G401.6 (cell line): ENCODE measurements around the gene KIF1A.
A peak's percentile ranks its signal among the peaks of the same experiment; 100 is the strongest.
"Not testable (repeated sequence)": the region's sequence is repeated elsewhere in the genome, so short reads cannot be mapped to it uniquely, and the experiment has no call there.

ENCODE experiments used
- FAIRE-seq: peaks from 2 replicates; lab custom pipeline; 2012; peaks lifted over from hg19 to GRCh38; lab: Jason Lieb, UNC

Gene KIF1A

DNA sequence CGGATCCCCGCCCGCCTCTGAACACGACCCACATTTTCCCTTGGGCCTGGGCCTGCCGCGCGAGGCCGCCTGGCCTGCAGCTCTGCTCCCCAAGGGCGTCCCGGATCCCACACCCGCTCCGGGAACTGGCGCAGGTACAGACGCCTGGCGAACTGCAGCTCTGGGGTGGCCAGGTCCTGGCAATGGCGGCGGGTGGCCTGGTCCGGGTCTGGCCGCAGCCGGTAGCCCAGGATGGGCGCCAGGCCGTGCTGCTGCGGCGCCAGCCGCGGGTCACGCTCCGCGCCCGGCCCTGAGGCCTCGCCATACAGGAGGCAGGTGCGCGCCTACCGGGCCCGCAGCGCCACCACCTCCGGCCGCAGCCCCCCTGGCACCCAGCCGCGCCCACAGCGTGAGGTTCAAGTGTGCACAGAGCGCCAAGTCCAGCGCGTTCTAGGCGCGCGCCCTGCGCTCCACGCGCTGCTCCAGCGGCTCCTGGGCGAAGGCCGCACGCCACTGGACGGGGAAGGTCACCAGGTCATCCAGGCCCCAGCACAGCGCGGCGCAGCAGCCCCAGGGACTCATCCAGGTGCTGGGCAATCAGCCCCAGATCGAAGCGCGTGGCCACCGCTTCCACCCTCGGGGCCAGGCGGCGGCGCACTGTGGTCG, 118.8 kb downstream of the KIF1A start:
- no peak for FAIRE-seq

DNA sequence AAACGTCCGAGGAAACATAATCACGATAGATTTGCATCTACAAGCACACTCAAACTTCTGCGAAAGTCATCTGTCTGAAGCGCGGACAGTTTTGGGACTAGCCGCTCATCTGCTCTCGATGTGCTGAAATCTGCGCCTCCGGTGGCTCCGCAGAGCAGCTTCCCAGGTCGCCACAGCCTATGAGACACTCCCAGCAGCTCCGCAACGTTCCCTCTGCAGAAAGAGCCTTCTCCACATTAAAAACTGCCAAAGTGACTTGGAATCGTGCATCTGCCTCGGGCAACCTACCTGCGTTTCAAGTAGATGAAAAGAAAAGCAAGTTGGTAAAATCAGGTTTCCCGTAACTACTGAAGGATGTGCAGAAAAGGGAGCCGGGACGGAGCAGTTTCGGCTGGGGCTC, 119.4 kb downstream of the KIF1A start:
- FAIRE-seq: not testable (repeated sequence)

DNA sequence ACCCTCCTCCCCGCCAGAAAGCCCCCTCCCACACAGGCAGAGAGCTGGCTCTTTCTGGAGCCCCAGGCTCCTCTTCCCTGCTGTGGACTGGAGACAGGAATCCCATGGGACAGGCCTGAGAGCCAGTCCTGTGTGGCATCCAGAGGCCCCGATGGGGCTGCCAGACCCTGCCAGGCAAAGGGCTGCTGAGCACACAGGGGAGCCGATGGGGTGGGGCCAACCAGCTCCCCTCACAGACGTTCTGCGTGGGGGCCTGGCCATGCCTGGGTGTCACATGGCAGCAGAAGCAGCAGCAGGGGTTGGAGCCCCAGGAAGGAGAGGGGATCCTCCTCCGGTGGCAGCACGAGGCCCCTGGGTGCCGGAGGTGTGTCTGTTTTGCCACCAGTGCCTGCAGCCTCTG, 120.2 kb downstream of the KIF1A start:
- FAIRE-seq: not testable (repeated sequence)

DNA sequence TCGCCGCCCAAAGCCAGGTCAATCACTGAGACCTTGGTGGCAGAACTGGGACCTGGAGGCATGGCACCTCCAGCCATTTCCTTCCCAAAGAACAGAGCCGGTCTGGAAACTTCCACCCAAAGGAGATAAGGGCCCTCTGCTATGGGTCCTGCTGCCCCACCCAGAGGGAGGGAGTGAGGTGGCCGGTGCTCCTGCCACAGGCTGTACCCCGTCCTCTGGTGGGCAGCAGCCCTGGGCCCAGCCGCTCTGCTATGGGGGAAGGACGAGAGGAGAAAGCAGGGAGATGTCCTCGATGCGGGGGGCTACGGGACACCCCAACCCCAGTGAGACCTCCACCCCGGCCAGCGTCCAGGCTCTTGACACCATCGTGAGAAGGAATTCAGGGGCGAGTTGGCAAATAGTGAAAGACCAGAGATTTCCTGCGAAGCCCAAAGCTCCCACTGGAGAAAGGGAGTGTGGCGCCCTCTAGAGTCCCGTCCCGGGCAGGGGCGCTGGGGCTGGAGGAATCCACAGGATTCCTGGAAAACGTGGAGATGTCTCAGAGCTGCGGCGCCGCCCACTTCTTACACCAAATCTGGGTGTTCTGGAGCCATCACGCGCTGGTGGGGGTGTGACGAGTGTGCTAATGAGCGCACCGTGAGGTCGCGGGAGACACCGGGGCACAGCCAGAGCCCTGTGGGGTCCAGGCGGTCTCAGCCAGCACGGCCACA, 121.0 kb downstream of the KIF1A start:
- FAIRE-seq: peak; percentile 69

DNA sequence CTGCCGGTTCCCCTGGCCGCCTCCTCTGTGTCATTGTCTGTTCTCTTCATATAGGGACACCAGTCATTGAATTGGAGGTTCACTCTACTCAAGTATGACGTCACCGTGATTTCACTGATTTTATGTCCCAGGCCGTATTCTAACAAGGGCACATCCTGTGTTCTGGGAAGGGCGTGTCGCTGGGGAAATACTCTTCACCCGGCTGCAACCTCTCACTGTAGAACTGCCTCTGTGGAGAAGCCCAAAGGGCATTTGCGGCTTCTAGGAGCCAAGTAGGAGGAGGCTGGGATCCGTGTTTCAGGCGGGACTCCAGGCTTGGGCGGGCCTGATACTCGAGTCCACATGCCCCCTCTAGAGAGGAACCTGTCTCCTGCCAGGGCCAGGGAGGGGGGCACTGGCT, 123.5 kb downstream of the KIF1A start:
- FAIRE-seq: not testable (repeated sequence)

DNA sequence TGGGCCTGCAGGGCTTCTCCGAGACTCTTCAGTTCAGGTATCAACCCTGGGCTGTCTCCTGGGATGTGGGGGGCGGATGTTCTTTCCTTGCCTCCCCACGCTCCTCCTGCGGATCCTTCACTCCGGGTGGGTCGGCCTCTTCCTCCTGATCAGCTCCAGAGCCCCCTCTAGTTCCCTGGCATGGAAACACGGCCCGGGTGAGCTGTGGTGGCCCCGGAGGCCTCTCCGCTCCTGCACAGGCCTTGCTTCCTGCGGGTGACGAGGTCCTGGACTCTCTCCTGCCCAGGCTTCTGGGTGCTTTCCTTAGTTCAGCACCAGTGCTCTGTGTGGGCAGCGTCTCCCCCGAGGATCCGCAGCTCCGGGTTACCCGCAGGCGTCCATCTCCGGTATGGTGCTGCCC, 124.4 kb downstream of the KIF1A start:
- not testable (repeated sequence) for FAIRE-seq

DNA sequence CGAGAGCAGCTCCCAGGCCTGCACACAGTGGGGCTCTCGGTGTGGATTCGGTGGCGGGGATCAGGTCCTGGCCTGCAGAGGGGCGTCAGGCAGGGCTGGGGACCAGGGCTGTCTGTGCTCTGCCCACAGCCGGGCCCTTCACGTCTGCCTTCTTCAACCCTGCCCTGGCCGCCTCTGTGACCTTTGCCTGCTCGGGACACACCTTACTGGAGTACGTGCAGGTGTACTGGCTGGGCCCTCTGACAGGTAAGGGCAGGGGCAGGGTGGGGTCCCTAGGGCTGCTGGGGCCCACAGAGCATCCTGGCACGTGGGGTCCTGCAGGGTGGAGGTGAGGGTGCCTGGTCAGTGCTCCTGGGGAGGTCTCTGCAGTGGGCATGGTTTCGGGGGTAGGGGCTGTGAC, 125.7 kb downstream of the KIF1A start:
- FAIRE-seq: not testable (repeated sequence)

DNA sequence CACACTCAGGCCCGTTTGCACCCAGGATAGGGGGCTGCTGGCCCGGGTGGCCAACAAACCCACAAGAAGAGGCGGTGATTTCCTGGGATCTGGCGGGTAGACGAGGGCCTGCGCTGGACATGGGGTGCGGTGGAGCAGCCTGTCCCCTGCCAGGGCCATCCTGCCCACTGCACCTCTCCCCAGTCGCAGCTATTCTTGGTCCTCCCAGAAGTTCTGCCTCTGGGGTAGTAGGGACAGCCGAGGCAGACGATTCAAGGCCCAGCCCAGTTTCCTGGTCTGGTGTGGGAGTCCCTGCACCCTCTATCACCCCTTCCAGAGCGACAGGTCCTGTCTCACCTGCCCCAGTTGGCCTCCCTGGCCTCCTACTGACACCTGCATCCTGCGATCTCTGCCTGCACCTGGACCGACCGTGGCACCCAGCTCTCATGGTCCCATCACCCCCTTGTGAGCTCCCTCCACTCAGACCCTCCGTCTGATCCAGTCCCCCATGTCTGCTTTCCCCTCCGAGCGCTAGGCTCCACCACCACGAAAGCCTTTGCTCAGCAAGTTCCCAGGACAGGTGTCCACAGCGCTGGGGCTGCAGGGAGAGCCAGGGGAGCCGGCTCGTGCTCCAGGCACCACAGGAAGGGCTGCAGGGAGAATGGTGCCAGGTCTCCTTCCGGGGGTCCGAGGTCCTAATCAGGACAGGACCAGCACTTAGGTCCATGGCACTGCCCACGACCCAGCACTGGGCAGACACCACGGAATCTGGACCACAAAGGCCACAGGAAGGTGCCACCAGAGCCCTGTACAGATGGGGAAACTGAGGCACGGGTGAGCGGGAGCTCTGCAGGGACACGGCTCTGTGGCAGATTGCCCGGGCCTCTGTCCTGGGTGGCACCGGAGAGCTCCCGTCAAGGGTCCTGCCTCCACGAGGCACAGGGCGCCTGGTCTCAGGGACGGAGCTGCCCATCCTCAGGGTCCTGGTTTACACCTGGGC, 127.1 kb downstream of the KIF1A start:
- not testable (repeated sequence) for FAIRE-seq

DNA sequence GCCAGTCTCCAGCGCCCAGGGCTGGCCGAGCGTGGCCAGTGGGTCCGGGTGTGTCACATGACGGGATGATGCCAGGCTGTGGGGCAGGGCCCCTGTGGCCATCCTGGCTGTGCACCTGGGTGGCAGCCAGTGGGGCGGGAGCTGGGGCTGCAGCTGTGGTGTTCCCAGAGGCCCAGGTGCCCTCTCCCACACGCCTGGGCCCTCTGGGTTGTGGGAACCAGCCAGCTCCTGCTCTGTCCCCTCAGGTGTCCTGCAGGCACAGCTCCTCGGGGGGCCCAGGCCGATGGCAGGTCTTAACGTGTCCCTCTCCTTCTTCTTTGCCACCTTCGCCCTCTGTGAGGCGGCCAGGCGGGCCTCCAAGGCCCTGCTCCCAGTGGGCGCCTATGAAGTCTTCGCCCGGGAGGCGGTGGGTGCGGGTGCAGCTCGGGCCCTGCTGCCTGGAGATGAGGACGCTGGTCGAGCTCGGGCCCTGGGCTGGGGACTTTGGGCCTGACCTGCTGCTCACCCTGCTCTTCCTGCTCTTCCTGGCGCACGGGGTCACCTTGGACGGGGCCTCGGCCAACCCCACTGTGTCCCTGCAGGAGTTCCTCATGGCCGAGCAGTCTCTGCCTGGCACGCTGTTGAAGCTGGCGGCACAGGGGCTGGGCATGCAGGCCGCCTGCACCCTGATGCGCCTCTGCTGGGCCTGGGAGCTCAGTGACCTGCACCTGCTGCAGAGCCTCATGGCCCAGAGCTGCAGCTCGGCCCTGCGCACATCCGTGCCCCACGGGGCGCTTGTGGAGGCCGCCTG, 128.2 kb downstream of the KIF1A start, which contains the start of gene AQP12A:
TSS of gene AQP12A (plus strand) at position 236 of the 790 bp plus-strand sequence. CDS start at position 284, 48 bp downstream.
- FAIRE-seq: not testable (repeated sequence)

DNA sequence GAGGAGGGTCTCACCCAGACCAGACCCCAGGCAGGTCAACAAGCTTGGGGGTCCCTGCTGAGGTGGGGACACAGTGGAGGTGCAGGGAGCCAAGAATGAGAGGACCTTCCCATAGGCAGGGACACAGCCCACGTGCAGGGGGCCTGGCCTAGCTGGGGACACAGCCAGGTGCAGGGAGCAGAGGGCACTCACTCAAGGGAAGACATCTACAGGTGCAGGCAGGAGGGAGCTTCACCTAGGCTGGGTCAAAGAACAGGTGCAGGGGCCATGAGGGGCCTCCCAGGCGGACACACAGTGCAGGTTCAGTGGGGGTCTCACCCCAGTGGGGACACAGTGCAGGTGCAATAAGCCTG, 129.0 kb downstream of the KIF1A start:
- not testable (repeated sequence) for FAIRE-seq

DNA sequence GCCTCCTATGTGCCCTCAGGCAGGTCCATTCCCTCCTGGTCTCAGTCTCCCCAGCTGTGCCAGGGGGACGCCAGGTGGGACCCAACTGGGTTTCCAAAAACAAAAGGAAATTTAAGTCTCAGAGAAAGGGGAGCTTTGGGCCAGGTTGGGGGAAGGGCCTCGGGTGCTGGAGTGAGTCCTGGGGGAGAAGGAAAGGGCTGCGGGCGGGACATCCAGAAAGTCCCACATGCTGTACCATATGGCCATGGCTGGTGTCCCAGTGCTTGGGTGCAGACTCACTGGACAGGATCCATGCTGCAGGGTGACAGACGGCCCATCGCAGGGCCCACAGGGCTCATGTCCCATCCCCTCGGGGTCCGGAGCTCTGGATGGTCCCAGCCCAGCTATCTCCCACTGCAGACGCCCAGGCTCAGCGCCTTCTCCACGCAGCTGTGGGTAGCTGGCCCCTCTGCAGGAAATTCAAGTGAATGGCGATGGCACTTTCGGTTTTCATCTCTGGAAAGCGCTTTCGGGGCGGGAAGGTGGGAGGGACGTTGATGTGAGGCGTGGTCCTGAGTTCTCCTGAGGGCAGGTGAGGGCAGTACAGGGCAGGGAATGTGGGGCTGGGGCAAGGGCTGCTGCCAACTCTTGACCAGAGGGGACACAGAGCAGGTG, 129.5 kb downstream of the KIF1A start:
- not testable (repeated sequence) for FAIRE-seq

DNA sequence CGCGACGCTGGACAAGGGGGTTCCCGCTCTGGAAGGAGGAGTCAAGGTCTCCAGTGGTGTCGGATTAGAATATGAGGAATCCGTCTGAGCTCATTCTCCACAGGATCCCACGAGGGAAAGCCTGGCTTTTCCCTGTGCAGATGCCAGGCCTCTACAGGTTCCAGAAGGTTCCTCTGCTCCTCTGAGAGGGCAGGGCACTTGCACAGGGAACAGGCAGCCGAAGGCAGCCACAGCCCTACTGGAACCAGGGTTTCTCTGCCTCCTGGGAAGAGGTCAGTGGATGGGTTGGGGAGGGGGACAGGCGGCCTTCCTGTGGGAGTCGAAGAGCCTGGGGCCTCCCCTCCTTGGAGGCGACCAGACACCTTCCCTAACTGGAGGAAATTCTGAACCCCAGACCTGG, 130.0 kb downstream of the KIF1A start:
- no peak for FAIRE-seq

DNA sequence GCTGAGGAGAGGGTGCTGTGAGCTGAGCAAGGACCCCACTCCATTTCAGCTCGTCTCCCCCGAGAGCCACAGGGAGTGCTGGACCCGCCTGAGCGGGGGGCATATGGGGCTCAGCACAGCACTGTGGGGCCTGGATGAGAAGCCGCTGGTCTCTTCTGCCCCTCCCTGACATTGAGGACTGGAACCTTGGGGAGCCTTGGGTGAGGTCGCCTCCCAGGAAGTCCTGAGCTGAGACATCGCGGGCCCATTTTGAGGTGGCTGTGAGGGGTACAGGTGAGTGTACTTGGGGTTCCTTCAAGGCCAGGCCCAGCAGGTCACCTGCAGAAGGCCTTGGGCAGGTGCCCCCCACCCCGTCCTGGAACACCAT, 131.5 kb downstream of the KIF1A start:
- FAIRE-seq: no peak

DNA sequence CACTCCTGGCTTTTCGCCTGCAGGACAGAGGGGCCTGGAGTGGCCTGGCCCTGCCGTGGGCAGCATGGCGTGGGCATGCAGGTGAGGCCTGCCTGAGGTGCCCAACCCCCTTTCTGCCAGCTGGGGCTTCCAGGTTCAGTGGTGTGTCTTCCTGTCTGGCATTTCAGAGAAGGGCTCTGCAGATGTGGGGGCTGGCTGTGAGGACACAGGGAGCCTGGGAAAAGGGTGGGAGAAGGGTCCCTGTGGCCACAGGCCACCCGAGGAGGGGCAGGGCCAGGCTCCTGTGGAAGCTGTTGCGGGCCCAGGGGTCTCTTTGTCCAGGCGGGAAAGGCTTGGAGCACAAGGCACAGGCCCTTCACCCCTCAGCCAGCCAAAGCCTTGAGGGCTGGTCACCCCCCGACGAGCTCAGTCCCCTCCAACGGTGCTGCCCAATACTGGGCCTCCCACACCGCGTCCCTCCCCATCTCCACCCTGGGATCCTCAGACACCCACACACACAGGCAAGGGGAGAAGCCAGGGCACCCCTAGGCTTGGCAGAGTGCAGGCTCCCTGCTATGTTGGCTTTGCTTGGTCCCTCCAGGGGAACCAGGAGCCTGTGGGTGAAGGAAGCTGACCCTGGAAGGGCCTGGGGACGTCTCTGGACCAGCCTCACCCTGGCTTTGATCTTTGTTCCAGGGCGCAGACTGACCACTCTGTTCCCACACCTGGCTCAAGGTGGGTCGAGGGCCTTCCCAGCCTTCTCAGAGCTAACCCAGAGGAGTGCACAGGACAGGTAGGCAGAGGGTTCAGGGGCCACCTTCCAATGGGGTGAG, 132.1 kb downstream of the KIF1A start:
- no peak for FAIRE-seq

DNA sequence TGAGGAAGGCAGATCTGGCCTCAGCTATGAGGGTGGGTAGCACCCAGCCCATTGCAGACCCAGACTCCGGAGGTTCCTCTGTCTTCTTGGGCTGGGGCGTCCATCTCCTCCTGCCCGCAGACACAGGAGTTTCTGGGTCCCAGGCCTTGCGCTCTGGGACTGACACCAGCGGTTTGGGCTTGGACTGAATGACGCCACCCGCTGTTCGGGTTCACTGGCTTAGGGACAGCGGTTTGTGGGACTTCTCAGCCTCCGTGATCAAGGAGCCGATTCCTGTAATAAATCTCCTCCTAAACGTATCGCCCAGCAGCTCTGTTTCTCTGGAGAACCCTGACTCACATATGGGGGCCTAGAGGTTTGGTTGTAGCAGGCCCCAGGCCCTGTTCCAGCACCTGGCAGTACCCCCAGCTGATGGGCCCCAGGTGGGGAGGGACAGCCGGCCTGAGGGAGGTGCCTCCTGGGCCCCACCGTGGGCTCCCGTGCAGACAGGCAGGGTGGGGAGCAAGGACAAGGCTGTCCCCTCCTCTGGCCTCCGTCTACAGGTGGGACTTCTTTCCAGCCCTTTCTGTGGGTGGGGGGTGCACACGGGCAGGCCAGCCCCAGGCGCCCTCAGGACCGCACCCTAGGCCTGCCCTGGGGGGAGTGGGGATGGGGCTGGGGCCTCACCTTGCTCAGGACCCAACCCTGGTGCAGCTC, 132.8 kb downstream of the KIF1A start:
- no peak for FAIRE-seq

DNA sequence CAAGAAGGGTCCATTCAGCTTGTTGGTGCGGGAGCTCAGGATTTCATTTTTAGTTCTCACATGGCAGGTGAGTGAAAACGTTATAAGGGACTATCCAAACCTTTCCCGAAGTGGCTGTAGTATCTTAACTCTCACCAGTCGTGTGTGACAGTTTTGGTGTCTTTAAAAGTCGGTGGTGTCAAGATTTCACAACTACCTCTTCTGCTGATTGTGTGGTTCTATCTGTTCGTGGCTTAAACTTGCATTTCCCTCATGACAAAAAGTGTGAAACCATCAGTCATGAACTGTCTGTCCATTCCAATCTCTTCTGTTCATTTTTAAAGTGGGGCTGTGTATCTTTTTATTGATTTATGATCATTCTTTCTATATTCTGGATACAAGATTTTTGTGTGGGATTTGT, 133.6 kb downstream of the KIF1A start:
- FAIRE-seq: no peak

DNA sequence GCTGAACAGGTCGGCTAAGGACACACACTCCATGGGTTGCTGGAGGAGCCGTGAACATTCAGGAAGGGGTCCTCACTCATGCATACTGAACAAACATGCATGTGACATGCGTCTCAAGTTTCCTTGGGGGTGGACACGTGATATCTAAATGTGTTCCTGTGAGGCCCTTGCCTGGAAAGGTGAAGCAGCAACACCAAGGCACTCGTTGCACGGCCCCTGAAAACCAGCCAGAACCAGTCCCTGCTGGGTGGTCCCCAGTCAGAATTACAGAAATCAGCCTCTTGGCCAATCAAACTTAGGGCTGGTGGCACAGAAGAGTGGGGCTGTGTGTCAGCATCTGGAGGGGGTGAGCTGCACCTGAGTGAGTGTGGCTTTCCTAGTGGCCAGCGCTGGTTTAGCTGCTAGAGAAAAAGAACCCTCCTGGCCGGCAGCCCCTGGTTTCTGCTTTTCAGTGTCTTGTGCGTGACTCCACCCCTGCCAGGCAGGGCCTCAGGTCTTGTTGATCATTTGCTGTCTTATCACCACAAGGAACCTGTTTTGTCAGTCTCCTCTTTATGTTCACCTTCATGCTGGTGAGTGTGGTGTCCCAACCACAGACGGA, 134.1 kb downstream of the KIF1A start:
- no peak for FAIRE-seq

DNA sequence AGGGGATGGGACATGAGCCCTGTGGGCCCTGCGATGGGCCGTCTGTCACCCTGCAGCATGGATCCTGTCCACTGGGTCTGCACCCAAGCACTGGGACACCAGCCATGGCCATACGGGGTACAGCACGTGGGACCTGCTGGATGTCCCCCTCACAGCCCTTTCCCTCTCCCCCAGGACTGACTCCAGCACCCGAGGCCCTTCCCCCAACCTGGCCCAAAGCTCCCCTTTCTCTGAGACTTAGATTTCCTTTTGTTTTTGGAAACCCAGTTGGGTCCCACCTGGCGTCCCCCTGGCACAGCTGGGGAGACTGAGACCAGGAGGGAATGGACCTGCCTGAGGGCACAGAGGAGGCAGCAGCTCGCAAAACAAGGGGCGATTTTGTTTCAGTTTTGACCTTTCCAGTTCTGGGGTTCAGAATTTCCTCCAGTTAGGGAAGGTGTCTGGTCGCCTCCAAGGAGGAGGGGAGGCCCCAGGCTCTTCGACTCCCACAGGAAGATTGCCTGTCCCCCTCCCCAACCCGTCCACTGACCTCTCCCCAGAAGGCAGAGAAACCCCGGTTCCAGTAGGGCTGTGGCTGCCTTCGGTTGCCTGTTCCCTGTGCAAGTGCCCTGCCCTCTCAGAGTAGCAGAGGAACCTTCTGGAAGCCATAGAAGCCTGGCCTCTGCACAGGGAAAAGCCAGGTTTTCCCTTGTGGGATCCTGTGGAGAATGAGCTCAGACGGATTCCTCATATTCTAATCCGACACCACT, 135.9 kb downstream of the KIF1A start:
- FAIRE-seq: not testable (repeated sequence)
